H54 (cell line): Measurements from ENCODE around the gene SSPN.

Source experiments
- DNase-seq: peaks from one replicate; pipeline ENCODE4 v3.0.0; 2011; ENCODE audit warnings: low spot score, mixed read lengths; ENCODE audit not compliant: insufficient read length
- FAIRE-seq: peaks from 3 replicates; lab custom pipeline; 2011; peaks lifted over from hg19 to GRCh38; lab: Jason Lieb, UNC
- POLR2A ChIP-seq: IDR thresholded peaks from 2 replicates; pipeline ENCODE4 v1.6.1; 2011; ENCODE audit warnings: low read depth, mild to moderate bottlenecking, low read length

The SSPN gene

DNA sequence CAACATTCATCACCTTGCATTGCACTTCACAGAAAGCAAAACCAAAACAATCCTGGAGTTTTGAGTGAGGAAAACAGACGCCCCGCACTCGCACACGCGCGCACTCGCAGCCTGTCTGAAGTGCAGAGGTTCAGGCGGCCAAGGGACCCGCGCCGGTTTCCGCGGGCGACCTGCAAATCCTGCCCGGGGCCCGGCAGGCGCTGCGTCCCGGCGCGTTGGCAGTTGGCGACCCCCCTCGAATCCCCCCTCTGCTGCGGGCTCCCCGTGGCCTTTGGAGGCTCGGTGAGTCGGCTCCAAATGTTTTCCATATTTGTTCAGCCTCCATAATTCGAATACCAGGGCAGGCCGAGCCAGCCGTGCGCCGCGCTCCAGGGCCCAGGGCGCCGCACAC lies at the start of gene SSPN:
TSS of gene SSPN (plus strand) at position 324 of the 391 bp plus-strand sequence. CDS start 100 bp downstream, outside the sequence.
- TF ChIP-seq POLR2A: no peak
- DNase-seq (peak; percentile 9), FAIRE-seq (no peak)

DNA sequence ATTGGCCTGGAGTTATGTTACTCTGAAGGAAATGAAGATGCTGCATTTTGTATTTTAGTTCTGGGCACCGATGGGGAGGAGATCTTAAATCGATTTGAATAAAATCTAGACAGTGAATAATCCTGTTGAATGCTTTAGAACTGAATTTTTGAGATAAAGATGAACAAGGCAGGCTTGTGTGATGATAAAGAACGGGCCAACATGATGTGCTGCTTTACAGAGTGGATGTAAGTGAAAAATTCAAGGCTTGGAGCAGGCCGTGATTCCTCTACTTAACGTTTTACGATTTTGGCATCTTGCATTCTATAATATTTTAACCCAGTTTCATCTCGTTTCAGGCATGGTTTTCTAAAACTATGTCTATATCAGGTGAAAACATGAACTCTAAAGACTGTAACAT lies 47.1 kb upstream of the SSPN start:
- DNase-seq (no peak), FAIRE-seq (no peak)
- no peak for TF ChIP-seq POLR2A

- FAIRE-seq (no peak), DNase-seq (no peak)
- TF ChIP-seq POLR2A: no peak
Measured at GRCh38 chr12:26149968-26150500, 45.3 kb upstream of the SSPN start.

GRCh38 chr12:26150736-26151450 lies 44.5 kb upstream of the SSPN start:
- DNase-seq (no peak), FAIRE-seq (peak; percentile 6)
- no peak for TF ChIP-seq POLR2A

DNA sequence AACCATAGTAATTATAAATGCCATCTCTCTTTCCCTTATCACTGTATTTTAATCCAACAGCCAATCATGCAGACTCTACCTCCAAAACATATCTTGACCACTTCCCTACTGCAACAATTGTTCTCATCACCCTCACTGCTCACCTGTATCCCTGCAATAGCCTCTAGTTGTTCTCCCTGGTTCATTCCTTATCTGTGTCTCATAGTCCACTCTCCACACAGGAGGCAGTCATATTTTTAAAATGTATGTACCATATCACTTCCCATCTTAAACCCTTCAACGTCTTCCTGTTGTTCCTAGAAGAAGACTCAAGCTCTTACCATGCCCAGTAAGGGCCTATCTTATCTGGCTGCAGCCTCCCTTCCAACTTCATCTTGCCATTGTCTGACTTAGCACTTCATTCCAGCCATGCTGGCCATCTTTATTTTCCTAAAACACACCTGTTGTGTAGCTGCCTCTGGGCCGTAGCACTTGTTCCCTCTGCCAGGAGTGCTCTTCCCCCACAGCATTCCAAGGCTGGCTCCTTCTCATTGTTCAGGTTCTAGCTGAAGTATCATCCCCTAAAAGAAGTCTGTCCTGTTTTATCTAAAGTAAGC lies 42.8 kb upstream of the SSPN start:
- DNase-seq (no peak), FAIRE-seq (no peak)
- no peak for TF ChIP-seq POLR2A

DNA sequence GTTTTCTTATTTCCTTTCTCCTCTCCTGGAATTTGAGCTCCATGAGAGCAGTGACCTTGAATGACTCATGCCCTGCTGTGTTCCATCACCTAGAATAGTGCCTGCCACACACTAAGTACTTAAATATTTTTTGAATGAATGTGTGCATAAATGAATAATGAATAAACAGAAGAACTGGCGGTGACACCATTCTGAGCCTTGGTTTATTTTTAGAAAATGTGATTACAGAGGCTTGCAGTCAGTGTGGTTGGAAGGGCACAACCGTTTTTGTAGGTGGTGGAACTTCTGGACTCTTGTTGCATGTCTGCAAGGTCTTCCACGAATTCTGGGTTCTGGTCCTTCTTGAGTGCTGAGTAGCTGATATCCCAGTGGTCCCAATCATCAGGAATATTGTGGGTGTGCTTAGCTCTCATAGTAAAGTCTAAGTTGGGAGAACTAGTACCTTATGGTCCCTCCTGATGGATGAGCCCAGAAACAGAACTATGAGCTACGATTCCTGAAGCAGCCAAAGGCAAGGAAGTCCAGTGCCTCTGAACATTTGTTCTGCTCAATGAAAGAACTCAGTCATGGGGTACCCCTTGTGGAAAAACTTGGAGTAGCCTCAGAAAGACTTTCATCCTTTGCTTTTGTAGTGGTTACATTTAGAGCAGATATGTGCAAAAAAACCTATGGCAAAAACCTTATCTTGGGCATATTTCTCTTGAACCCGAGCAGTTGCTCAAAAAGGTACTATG lies 41.8 kb upstream of the SSPN start:
- FAIRE-seq: peak; percentile 93
- DNase-seq: peak; percentile 36
- no peak for TF ChIP-seq POLR2A

DNA sequence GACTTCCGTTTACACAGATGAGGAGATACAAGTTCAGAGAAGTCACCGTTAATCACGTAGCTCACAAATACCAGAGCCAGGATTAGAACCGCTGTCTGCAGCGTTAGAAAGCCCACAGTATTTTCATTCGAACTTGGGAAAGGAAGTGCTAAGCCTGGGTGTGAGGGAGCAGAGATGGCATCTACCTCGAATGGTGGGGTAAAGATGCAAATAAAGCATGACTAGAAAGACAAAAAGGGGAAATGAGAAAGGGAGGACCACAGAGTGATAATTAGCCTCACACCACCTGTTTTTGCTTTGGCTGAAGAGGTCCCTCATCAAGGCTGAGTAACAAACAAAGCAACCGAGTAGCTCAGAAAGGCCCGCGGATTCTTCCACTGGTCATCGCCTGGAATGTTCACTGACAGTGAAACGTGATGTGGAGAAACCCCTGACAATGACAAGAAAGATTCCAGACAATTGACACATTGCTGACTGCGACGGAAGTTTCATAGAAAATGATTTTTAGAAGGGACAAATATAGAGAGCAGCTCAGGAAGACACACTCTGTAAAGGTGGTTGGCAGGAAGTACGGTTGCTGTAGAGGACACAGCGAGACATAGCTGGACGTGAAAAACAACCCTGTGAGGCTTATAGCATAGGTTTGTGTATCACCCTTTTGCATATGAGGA lies 39.0 kb upstream of the SSPN start:
- DNase-seq (no peak), FAIRE-seq (no peak)
- TF ChIP-seq POLR2A: no peak

GRCh38 chr12:26157001-26157400 lies 38.4 kb upstream of the SSPN start:
- no peak for TF ChIP-seq POLR2A
- DNase-seq (no peak), FAIRE-seq (no peak)

DNA sequence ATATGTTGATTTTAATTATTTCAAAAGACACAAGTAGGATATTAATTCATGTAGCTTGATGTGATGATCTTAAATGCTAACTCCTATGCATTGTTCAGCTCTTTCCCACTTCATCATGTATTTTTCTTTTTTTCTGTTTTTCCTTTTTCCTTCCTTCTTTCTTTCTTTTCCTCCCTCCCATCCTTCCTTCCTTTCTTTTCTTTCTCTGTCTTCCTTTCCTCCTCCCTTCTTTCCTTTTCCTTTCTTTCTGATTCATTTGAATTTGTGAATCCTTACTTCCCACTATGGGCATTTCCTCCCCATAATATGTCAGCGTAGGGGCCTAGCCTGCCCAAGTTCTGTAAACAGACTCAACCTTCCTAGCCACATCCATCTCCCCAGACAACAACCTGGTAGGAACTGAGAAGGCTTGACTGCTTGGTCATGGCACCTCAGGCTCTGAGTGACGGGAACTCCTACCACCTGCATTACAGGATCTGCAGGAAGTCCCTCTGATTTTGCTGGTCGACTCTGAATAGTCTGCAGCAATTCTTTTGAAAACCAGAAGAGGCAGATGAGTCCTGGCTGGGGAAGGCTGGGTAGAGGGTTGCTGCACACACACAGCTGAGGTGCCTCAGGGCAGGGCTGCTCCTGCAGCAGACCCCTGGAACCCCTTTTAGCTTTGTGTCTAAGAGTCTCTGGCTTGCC lies 37.2 kb upstream of the SSPN start:
- no peak for TF ChIP-seq POLR2A
- FAIRE-seq: no peak
- DNase-seq: no peak

DNA sequence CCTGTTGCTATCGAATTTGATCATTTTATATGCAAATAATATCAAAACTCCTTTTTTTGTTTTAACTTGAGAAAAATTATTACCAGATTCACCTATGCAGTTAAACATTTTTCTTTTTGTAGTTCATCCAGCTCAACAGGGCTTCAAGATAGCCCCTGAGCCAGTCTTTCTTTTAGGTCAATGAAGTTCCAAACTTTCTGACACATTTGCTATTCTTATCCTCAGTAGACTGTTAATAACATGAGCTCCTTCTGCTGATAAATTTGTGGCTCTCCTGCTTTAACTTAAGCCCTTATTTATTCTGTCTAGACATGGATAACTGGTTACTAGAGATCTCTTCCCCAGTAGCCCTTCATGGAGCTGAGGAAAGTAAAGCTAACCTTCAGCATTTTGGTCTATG lies 33.2 kb upstream of the SSPN start:
- FAIRE-seq (no peak), DNase-seq (no peak)
- no peak for TF ChIP-seq POLR2A

DNA sequence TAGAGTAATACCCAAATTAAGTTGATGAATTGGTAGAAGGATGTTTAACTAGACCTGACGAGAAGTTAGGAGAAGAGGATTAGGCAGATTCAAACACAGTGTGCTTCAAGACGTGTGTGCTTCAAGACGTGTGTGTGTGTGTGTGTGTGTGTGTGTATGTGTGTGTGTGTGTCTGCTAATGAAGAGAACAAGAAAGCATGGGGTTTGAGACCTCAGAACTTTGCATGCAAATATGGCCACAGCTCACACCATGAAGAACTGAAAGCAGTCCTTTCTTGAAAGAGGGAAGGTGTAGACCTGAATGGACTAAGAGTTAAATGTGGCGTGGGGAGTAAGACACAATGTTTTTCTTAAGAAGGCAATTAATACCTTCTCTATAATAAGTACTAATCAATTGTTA lies 32.5 kb upstream of the SSPN start:
- DNase-seq (no peak), FAIRE-seq (no peak)

DNA sequence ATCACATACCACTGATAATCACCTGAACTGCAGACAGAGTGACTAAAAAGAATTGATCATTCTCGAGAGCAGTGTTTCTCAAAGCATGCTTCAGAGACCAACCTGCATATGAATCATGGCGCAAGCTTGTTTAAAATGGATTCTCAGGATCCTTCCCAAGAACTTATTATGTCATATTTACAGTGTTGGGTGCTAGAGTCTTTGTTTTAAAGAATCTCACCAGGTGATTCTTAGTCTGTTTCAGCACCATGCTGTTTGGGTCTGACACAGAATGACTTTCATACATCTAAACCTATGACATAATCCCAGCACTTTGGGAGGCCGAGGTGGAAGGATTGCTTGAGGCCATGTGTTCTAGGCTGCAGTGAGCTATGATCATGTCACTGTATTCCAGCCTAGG lies 31.3 kb upstream of the SSPN start:
- no peak for TF ChIP-seq POLR2A
- FAIRE-seq (no peak), DNase-seq (no peak)

More for the DNA sequence above, 32.5 kb upstream of the SSPN start:
- TF ChIP-seq POLR2A: no peak

GRCh38 chr12:26172013-26172412 lies 23.4 kb upstream of the SSPN start:
- no peak for TF ChIP-seq POLR2A
- FAIRE-seq: no peak

More at GRCh38 chr12:26172013-26172412, 23.4 kb upstream of the SSPN start:
- no peak for DNase-seq
